ENCODE measurements around the gene ASPRV1. TPM values are rescaled to one million over a fixed set of nuclear protein-coding genes. Genes with fewer than 3 reads are reported as not detected.

ASPRV1 gene
- total RNA-seq, 2 donors from 2014 or later = 2.6 to 10.3 TPM

GRCh38 chr2:69914950-69915945, 46.2 kb downstream of the ASPRV1 start, which contains the start of gene MXD1:
TSS of gene MXD1 (plus strand) at chr2:69915109. CDS start at chr2:69915331, 222 bp downstream.
- H3K27ac ChIP-seq = peak within 1 kb of the TSS; percentile 99 to 100
- H3K9me3 ChIP-seq = no peaks in the 10 kb centered on the region
- 1% methylated on average over 54 of the region's 81 CpGs for WGBS
- TF ChIP-seq POLR2AphosphoS5 (IDR thresholded peaks at IDR 0.05) = no peak
- TF ChIP-seq POLR2A (IDR thresholded peaks at IDR 0.05) = peak; percentile 99
- no peak for TF ChIP-seq CTCF (IDR thresholded peaks at IDR 0.05)
- H3K4me3 ChIP-seq = peak within 1 kb of the TSS; percentile 88 to 98
- H3K27me3 ChIP-seq (replicated peaks; ENCODE audit: insufficient read depth) = no peaks in the 10 kb centered on the region
- peak; percentile 17 for DNase-seq (ENCODE audit: low spot score)
- H3K4me1 ChIP-seq (replicated peaks) = no peaks in the 10 kb centered on the region
- intact Hi-C loops (cut with DNase I) = loop anchor here (1.0 to 5.0 kb wide), 5 partner anchors 157 to 378 kb away; partner anchors contain the start of genes C2orf42, PCBP1 and SNRPG
- no peaks in the 10 kb centered on the region for H3K36me3 ChIP-seq

- Histone ChIP-seq H3K4me3 (peak overlapping the region; percentile 51 to 98), H3K36me3 (peaks cover 0 to 7% of the 10 kb centered on the region in 2 donors), H3K27ac (peak overlapping the region; percentile 99 to 100), H3K27me3 (replicated peaks; ENCODE audit: insufficient read depth) (no peaks in the 10 kb centered on the region), H3K9me3 (no peaks in the 10 kb centered on the region), H3K4me1 (replicated peaks) (no peaks in the 10 kb centered on the region)
- TF ChIP-seq POLR2A (IDR thresholded peaks at IDR 0.05) (peak; percentile 99), CTCF (IDR thresholded peaks at IDR 0.05) (peak in 3 of 4 experiments; percentile 38 to 61 (median 38)), POLR2AphosphoS5 (IDR thresholded peaks at IDR 0.05) (peak; percentile 96)
- peak; percentile 100 for DNase-seq (ENCODE audit: low spot score)
- WGBS = 1% methylated on average over 34 of the region's 56 CpGs
- intact Hi-C loops (cut with DNase I) = loop anchor here (1.0 to 5.0 kb wide), 5 partner anchors 158 to 378 kb away; partner anchors contain the start of genes C2orf42, PCBP1 and SNRPG
These were observed 47.1 kb downstream of the ASPRV1 start for GRCh38 chr2:69914164-69914949.

GRCh38 chr2:69911985-69912563, 49.4 kb downstream of the ASPRV1 start:
- intact Hi-C loops (cut with DNase I) = loop anchor here (5.0 kb wide), 2 partner anchors 160 to 280 kb away; partner anchors contain the start of gene C2orf42
- H3K27me3 ChIP-seq (replicated peaks; ENCODE audit: insufficient read depth) = no peaks in the 10 kb centered on the region
- no peaks in the 10 kb centered on the region for H3K9me3 ChIP-seq
- TF ChIP-seq POLR2AphosphoS5 (IDR thresholded peaks at IDR 0.05) (peak; percentile 68), POLR2A (IDR thresholded peaks at IDR 0.05) (no peak), CTCF (IDR thresholded peaks at IDR 0.05) (peak; percentile 55 to 91 (median 72))
- H3K27ac ChIP-seq = peak overlapping the region; percentile 99 to 100
- WGBS = 3% methylated on average over 2 of the region's 2 CpGs
- H3K4me3 ChIP-seq = no peak overlapping the region
- peaks cover 3 to 7% of the 10 kb centered on the region in 2 donors for H3K36me3 ChIP-seq
- no peaks in the 10 kb centered on the region for H3K4me1 ChIP-seq (replicated peaks)
- peak; percentile 29 for DNase-seq (ENCODE audit: low spot score)

Other genes with a start within 250 kb of the ASPRV1 start
- gene ANXA4, start 219.5 kb downstream of the ASPRV1 start, total RNA-seq = 10 to 100 TPM; 37.7 to 40.1 TPM
- gene GMCL1, start 132.0 kb downstream of the ASPRV1 start, total RNA-seq = 10 to 100 TPM; 16.4 to 23.6 TPM
- 10 to 100 TPM; 52.1 to 69.1 TPM for gene SNRNP27, start 67.7 kb downstream of the ASPRV1 start, total RNA-seq
- gene MXD1, start 46.5 kb downstream of the ASPRV1 start, total RNA-seq = 1 to 10 TPM; 4.2 to 8.0 TPM
- gene PCBP1, start 125.8 kb upstream of the ASPRV1 start, total RNA-seq = 100 to 1,000 TPM; 166 to 219 TPM
- gene C2orf42, start 229.4 kb upstream of the ASPRV1 start, total RNA-seq = 10 to 100 TPM; 23.6 to 27.9 TPM